NCI-H187 treated with DMSO at 0.1 percent for 48 hours (cell line): ENCODE measurements around the gene TEX48.

ENCODE experiments used
- DNase-seq: peaks from one replicate; lab custom pipeline; 2025; lab: John Stamatoyannopoulos, UW

TEX48 gene

GRCh38 chr9:114681594-114682332 lies at the start of gene TEX48:
Gene TEX48 (minus strand): TSS chr9:114682192. CDS start chr9:114671723, 10,469 bp downstream.
- no peak for DNase-seq

GRCh38 chr9:114731701-114732100 lies 49.7 kb upstream of the TEX48 start:
- DNase-seq, result no peak

GRCh38 chr9:114729706-114730105 lies 47.7 kb upstream of the TEX48 start:
- DNase-seq, result no peak

GRCh38 chr9:114725930-114726329 lies 43.9 kb upstream of the TEX48 start:
- no peak for DNase-seq

GRCh38 chr9:114724744-114725143 lies 42.8 kb upstream of the TEX48 start:
- no peak for DNase-seq

- DNase-seq, result no peak
Observed at GRCh38 chr9:114723931-114724330, 41.9 kb upstream of the TEX48 start.

GRCh38 chr9:114722937-114723620 lies 41.1 kb upstream of the TEX48 start:
- DNase-seq, result no peak

- DNase-seq, result no peak
Observed at GRCh38 chr9:114722081-114722621, 40.2 kb upstream of the TEX48 start.

GRCh38 chr9:114721491-114722079 lies 39.6 kb upstream of the TEX48 start:
- no peak for DNase-seq

- DNase-seq, result no peak
Observed at GRCh38 chr9:114720086-114720676, 38.2 kb upstream of the TEX48 start.

GRCh38 chr9:114719290-114719689 lies 37.3 kb upstream of the TEX48 start:
- DNase-seq, result no peak

- no peak for DNase-seq
Observed at GRCh38 chr9:114718801-114719221, 36.8 kb upstream of the TEX48 start.

- no peak for DNase-seq
Observed at GRCh38 chr9:114717908-114718486, 36.0 kb upstream of the TEX48 start.

GRCh38 chr9:114709636-114710035 lies 27.6 kb upstream of the TEX48 start:
- no peak for DNase-seq

GRCh38 chr9:114706711-114707110 lies 24.7 kb upstream of the TEX48 start:
- DNase-seq, result no peak

- no peak for DNase-seq
Observed at GRCh38 chr9:114701988-114702387, 20.0 kb upstream of the TEX48 start.

GRCh38 chr9:114697951-114698351 lies 16.0 kb upstream of the TEX48 start:
- DNase-seq, result no peak

GRCh38 chr9:114696814-114697544 lies 15.0 kb upstream of the TEX48 start:
- no peak for DNase-seq

GRCh38 chr9:114695948-114696347 lies 14.0 kb upstream of the TEX48 start:
- DNase-seq, result no peak

- DNase-seq, result no peak
Observed at GRCh38 chr9:114694719-114695269, 12.8 kb upstream of the TEX48 start.

GRCh38 chr9:114694146-114694545 lies 12.2 kb upstream of the TEX48 start:
- DNase-seq, result no peak
